ENCODE measurements around the gene THSD4.

The THSD4 gene

DNA sequence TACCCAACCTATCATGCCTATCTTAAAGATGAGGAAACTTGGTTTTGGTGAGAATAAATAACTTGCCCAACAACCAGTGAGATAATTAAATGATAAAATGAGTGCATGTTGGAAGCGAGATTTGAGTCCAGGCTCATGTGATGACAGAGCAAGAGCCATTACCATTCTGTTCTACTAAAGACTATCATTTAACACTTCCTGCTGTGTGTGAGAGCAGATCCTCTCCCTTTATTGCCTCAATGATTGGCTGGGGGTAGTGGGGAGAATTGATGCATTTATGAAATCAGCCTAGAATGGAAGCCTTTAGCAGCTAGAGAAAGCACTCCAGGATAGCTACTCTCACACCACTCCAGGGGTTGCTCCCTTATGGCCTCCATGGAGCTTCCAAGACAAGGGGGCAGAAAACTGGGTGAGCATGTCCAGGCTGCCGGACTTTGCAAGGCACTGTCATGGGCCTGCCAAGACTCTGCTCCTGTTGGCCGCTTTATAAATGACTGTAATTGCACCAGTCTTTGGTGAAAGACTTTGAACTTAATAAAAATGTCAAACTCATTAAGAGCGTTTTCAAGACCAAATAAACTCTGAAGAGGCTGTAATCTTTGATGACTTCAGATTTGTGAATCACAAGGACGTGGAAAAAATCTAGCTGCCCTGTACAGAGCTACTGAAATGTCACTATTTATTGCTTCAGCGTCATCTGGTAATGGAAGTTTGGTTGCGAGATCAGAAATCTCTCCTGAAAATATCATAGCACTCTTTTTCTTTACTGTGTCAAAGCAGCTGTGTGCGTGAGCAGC, 486.0 kb downstream of the THSD4 start:
- FAIRE-seq = no peak
- DNase-seq (ENCODE audit: low spot score) = no peak

DNA sequence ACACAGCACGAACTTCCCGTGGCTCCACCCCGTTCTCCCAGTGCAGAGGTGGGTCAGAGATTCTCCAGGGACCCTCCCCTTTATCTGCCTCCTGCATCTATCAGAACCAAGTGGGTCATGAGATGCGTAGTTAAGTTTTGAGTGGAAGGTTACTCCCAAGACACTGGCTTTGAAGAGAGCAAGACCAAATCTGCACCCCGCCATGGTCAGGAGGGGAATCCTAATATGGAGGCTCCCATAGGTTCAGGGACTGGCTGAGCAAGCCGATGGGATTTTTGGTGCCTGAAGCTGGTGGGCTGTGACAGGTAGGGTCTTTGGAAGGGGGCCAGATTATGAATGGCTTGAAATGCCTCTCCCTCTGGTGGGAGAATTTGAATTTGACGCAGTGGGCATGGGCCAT, 488.1 kb downstream of the THSD4 start:
- no peak for DNase-seq (ENCODE audit: low spot score)
- no peak for FAIRE-seq

DNA sequence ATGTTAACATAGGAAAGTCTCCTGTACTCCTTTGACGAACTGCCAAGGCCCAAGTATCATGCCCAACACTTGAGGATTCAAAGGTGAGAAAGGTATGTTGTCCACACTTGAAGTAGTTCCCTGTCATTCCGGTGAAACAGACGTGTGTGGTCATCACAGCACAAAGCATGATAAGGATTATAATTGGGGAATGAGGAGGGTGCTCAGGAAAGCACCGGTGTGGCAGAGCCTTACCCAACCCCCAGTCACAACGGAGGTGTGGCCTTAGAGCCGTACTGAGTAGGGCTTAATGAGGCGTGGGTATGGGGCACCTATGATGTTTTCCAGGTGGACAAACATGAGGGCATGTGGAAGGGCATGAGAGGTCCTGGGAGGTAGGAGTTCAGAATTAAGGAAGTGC, 492.1 kb downstream of the THSD4 start:
- FAIRE-seq = no peak

DNA sequence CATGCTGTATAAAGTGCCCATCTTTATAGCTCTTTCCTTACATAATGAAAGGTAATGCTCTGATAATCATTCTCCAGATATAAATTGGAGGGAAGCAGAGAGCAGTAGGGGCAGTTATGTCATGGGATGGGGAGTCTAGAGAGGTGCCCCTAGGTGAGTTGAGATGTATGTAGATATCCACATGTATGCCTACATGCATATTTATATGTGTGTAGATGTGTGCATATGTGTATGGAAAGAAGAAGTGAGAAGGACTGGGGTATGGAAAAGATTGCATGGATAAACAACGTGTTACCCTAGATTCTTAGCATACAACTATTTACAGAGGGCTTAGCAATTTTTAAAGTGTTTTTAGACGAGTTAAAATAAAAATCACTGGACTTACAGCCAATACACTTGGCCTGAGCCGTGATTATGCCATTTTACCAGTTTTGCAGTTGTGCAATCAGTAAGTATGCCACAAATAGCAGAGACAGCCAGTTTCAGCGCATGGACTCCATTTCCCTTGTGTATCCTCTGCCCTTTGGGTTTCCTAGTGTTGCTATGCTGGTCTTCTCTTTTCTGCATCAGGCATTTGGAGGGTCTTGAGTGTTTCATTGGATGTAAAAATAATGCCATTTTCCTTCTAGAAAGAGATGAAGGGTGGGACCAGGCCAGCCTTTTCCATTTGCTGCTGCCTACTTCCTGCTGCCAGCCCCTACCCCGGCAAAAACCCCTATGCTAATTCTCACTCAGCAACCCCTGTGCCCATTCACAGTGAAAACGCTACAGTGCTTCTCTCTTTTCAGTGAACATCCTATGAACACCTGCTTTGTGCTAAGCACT, 495.7 kb downstream of the THSD4 start:
- DNase-seq (ENCODE audit: low spot score) (no peak), FAIRE-seq (no peak)

More for the DNA sequence above, 492.1 kb downstream of the THSD4 start:
- DNase-seq (ENCODE audit: low spot score) = no peak

DNA sequence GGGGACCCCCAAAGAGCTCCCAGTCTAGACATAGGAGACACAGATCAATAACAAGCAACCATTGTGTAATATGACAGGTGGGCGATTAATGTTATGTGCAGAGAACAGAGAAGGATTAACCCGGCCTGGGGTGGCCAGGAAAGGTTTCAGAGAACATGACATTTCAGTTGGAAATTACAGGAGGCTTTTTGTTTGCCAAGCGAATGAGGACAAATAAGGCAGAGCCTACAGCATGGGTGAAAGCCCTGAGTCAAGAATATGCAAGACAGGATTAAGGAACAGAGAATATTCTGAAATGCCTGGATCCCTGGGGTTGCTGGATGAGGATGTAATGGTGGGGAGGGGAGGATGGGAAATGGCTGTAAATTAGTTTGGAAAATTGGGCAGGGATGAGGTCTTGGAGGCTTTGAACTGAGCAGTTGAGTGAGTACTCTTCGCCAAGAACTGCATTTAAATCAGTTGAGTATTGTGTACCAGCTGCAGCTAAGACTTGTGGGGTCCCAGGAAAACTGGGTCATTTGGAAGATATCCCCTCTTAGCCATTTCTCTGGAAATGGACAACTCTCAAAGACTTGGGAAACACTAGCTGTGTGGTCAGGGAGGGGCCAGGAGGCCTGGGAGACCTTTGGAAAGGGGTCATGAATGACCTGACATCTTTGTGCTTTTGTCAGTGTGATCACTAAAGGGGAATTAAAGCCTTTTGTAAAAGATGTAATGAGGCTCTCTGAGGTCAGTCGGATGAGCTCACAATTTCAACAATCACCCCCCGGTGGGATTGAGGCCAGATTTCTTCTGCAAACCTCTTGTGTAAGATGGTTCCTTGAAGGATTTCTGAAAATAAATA, 496.5 kb downstream of the THSD4 start:
- FAIRE-seq (no peak), DNase-seq (ENCODE audit: low spot score) (no peak)

DNA sequence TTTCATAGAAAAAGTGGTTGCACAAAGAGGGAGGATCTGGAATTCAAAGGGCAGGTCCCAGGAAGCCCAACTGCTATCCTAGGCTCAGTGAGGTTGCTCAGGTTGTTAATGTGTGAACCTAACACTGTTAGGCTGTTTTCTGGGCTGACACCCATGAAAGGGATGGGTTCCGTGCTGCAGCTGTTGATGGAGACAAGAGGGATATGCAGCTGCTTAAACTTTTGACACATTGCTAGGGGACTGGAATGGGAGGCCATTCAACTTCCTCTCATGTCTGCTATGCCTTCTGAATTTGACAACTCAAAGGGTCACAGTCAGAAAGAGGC, 497.1 kb downstream of the THSD4 start:
- no peak for DNase-seq (ENCODE audit: low spot score)
- no peak for FAIRE-seq

DNA sequence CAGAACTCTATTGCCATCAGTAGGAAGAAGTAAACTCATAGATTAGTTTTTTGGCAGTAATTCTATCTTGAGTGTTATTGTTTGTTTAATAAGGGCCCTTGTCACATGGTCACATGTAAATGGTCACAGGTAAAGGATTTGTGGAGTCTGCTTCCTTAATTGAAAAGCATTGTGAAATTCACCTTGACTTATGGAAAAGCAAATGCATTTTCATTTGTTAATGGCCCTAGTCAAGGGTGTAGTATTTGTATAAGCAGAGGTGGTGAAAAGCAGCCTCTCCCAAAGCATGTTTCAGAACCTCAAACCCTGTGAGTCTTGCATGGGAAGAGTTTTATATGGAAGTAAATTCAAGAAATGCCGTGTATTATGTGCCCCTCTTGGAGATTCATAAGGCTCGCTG, 497.6 kb downstream of the THSD4 start:
- no peak for DNase-seq (ENCODE audit: low spot score)

DNA sequence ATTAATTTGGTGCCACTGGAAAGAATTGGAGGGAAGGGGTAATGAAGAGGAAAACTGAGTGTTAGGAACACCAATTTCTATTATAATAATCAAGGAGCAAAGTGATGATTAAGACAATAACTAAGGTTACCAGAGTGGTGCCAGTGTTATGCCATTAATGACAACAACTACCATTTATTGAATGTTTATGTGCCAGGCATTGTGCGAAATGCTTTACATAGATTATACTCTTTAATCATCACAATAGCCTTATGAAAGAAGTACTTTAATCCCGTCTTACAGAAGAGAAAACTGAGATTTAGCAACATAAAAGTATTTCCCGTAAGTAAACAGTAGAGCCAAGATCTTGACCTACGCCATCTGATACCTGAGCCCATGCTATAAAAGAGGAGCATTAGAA, 507.8 kb downstream of the THSD4 start:
- DNase-seq (ENCODE audit: low spot score) (no peak), FAIRE-seq (no peak)

More for the DNA sequence above, 497.6 kb downstream of the THSD4 start:
- no peak for FAIRE-seq

DNA sequence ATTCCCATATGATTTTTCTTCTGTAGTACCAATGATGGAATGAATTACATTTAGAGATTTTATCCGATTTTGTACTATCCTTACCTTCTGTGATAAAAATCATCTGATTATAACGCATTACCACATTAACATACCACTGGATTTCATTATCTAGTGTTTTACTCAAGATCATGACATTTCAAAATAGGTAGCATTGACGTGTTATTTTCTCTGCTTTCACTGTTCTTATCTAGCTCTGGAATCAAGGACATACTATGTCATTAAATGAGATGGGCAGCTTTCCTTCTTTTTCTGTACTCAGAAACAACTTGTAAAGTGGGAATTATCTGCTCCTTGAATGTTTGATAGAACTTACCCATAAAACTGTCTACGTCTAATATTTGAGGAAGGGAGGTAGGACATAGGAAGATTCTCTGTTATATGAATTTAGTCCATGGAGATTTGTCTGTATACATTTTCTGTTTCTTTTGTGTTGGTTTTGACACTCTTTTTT, 511.4 kb downstream of the THSD4 start:
- no peak for DNase-seq (ENCODE audit: low spot score)
- FAIRE-seq = no peak

DNA sequence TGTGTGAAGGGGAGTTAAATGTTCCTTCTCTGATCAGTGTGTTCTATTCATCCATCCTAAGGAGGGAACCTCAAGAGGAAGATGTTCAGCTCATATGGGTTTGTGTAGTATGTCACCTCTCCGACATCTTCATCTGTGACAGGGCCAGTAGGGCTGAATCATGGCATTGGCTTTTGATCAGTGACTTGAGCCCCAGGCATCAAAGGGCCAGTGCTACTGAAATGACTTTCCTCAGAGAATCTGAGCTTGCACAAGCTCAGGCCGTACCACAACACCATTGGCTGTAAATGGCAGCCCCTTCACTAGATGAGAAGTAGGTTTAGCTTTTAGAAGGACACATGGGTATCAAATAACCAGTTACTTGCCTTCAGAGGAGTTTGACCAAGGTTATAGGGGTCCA, 511.9 kb downstream of the THSD4 start:
- no peak for DNase-seq (ENCODE audit: low spot score)
- no peak for FAIRE-seq

DNA sequence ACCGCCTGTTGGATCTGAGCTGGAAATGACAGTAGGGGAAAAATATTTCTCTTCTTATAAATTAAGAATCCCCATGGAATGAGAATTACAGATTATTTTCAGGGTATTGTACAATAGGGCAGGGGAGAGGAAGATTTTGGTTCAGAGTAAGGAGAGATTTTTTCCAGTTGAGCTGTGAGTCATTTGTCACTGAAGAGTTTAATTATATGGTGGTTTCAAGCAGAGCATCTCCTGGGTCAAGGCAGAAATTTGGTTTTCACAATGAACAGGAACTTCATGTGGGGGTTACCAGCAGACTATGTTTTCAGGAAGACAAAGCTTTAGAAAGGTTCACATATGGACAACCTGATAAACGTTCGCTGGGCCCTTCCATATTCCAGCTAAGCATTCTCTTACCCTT, 512.3 kb downstream of the THSD4 start:
- no peak for DNase-seq (ENCODE audit: low spot score)
- no peak for FAIRE-seq

DNA sequence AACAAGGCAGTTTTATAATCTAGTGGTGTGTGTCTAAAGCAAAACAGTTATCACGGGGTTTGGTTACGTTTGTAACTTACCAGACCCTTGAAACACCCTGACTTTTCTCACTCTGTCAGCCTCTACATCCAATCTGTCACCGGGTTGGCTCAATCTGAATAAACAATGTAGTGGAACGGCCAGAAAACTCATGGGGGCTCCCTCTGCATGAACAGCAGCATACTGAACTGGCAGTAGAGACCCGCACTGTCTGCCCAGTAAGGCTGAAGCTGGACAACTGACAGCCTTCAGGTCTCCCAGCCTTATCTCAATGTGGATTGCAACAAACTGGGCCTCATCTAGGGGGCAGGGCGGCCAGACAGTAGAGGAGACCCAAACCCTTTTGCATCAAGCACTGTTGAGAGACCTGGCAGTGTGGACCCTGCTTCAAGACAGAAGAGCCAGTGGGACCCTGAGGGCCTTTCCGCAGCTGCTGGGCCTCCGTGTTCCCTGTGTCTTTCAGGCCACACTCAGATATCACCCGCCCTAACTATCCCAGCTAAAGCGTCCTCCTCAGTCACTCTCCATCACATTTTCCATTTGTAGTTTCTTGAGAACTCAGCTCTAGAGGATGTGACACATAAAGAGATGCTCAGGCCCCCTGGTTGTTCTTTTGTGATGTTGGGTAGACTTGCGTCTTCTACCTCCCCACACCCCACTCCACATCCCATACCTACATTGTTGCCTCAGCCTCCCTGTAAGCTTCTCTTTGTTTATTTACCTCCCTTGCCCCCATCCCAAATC, 513.9 kb downstream of the THSD4 start:
- DNase-seq (ENCODE audit: low spot score) (no peak), FAIRE-seq (no peak)

DNA sequence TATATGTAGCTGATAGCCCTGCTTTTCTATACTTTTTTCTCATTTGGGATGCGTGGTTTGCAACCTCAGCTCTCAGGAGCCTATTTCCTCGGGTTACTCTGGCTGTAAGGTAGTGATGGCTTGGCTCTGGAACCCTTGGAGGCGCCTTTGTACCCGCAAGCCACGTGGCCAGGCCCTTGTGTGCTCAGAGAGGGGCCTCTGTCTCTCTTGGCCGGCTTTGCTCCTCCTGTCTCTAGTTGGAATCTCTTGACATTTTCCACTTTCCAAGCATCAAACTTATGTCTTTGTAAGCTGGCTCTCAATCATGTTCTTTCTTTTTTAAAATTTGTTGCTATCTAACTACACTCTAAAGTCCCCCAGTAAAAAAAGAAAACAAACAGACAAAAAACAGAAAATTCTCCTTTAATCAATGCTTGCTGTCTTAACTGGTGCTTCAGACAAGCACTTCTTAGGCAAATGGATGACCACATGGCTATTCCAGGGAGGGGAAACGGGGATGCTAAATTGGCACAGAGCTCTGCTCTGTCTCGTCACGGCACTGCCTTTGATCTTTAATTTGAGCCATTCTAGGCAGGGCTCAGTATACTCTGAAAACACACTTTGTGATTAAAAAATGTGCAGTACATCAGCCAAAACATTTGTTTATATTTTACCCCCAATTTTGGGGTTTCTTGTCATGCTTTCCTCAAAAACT, 514.7 kb downstream of the THSD4 start:
- DNase-seq (ENCODE audit: low spot score) (no peak), FAIRE-seq (no peak)

DNA sequence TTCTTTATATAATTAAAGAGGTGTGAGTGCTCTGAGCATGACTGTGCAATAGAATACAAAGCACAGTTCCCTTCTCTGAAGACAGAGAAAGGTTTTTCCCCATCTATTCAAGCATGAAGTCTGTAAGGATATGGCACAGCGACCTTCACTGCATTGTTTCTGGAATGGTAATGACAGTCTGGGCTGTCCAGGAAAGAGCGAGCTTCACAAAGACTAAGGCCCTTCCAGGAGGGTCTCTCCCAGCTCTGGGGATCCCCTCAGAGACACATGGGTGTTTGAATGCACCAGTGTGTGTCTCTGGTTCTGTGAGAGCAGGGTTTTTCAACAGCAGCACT, 515.2 kb downstream of the THSD4 start:
- FAIRE-seq (no peak), DNase-seq (ENCODE audit: low spot score) (no peak)

DNA sequence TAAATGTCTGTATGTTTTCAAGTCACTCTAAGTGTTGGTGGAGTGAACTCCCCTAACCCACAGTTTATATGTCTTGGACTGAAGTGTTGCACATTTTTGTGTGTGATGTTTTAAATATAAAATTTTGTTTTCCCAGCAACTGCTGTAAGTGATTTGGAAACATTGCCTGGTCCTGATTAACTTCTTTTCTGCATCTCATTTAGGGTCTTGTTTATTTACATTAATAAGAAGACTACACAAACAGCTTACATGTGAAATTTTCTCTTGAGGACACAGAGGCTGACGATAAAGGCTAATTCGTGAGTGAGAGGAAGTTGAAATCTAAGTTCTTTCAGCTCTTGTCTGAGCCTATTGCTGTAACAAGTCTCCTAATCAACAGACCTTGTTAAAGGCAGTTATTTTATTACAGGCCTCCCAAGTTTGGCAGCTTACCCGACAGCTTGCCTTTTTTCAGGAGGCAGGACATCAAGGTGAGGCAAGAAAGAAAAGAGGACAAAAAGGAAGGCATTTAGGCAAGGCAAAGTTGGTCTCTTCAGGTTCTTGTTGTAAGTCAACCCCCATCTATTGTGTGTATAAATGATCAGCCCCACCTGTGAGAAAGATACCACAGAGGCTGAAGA, 517.4 kb downstream of the THSD4 start:
- FAIRE-seq (no peak), DNase-seq (ENCODE audit: low spot score) (no peak)

DNA sequence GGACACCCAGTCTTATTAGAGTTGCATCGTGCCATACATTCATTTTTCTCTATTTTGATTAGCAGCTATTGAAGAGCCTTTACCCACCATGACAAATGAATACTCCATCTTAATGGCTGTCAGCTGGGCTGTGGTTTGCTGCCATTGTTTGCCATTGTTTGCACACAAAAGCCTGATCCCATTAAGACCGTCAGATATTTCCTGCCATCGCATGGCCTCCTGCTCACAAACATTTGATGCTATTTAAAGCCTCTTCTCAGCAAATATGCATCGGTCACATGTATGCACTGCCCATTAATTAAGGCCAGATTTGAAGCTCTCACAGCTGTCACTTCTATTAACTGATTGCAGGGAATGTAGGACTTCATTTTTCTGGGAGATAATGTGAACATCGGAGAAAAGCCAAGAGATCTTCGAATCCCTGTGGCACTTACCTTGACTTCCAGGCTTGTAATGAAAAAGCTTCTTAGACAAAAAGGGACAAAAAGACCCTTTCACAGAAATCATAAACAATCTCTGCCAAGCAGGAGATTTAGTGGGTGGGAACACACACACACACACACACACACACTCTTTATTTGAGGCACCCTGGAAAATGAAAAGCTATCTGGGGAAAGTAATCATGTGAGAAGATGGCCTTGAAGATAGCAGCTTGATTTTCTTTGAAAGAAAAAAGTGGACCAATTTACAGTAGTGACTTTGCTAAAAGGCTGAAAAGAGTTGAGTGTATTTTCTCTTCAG, 519.7 kb downstream of the THSD4 start:
- DNase-seq (ENCODE audit: low spot score) = no peak
- no peak for FAIRE-seq

DNA sequence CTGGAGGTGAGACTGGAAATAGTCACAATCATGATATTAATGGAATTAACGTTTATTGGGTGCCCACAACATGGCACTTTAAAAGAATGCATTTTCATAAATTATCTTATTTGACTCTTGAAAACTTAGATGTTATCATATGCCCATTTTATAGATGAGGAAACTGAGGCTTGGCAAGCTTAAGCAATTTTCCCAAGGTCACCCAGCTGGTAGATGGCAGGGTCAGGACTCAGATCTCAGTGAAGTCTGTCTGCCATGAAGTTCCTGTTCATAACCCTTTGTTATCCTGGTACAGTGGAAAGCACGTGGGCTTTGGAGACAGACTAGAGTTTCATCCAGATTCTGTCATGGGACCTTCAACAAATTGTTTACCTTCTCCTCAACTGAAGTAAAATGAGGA, 520.5 kb downstream of the THSD4 start:
- FAIRE-seq (no peak), DNase-seq (ENCODE audit: low spot score) (no peak)

DNA sequence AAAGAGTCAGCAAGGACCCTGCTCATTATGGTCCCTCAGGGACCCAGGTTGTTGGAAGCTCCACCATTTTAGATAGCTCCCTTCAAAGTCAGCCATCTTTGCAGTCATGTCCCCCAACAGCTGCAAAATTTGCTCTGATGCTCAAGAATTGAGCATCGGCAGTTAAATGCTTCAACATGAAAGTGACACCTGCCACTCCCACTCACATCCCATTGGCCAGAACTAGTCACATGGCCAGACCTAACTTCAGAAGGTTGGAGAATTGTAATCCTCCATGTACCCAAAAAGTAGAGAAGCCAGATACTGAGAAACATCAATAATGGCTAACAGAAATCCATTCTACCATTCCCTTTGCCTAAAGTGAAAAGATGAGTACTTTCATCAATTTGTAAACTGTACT, 523.6 kb downstream of the THSD4 start:
- FAIRE-seq (no peak), DNase-seq (ENCODE audit: low spot score) (no peak)

DNA sequence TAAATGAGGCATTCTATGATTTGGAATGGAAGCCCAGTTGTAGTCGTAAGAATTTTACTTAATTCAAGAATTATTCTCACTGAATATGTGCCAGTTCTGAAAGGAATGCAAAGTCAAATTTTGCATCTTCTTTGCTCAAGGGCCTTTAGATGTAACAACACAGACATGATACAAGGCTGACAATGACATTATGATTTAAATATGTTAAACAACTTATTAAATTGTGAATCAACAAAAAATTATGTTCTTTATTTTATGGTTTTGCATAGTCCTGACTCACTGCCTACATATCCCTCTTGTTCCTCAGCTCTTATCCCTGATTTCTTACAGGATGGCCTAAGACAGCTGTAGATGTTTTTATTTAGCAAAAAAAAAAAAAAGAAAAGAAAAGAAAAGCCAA, 524.2 kb downstream of the THSD4 start:
- DNase-seq (ENCODE audit: low spot score) = no peak
- FAIRE-seq = no peak

All from RCC 7860 (cell line).